ENCODE results near the gene LIAS. TPM values are rescaled to one million over a fixed set of nuclear protein-coding genes. Genes with fewer than 3 reads are reported as not detected.

LIAS gene
- total and polyA plus RNA-seq, 7 experiments from 2014 or later, result 12.5 to 27.8 (median 16.4) TPM

GRCh38 chr4:39442998-39443397, 15.9 kb upstream of the LIAS start:
- Histone ChIP-seq H3K4me3 (ENCODE audit: low read length) (no peak overlapping the region), H3K27ac (ENCODE audit: low read depth, low read length) (no peak overlapping the region), H3K4me1 (ENCODE audit: control insufficient read depth in 2 of 2, insufficient read depth in 2 of 2, low read length in 2 of 2) (peaks cover 0 to 3% of the 10 kb centered on the region in 2 donors), H3K36me3 (ENCODE audit: control insufficient read depth in 2 of 3, insufficient read depth in 3 of 3, low read length in 3 of 3) (no peaks in the 10 kb centered on the region), H3K27me3 (ENCODE audit: control insufficient read depth in 2 of 2, insufficient read depth in 2 of 2, low read length in 2 of 2) (no peaks in the 10 kb centered on the region), H3K9me3 (ENCODE audit: control insufficient read depth in 2 of 3, low read length in 3 of 3) (no peaks in the 10 kb centered on the region)
- Mint-ChIP-seq H3K4me3 (no peak overlapping the region), H3K27ac (no peak overlapping the region), H3K36me3 (no peaks in the 10 kb centered on the region), H3K4me1 (peaks cover 0 to 6% (median 4%) of the 10 kb centered on the region in 7 donors), H3K27me3 (peaks cover 0 to 11% (median 0%) of the 10 kb centered on the region in 5 donors), H3K9me3 (no peaks in the 10 kb centered on the region)
- DNase-seq (no peak), ATAC-seq (no peak)
- intact Hi-C loops (cut with micrococcal nuclease), result no loop called here
- ChIA-PET CTCF (interaction anchor here (1.1 kb wide), 1 partner anchor 10 kb away, joined by 4 read pairs; no protein-coding TSS in a partner anchor), POLR2A (no interaction called here)

- H3K9me3 ChIP-seq (ENCODE audit: control insufficient read depth in 2 of 3, low read length in 3 of 3), result no peaks in the 10 kb centered on the region
- no peak for DNase-seq
- CTCF ChIA-PET, result interaction anchor here (0.7 kb wide), 1 partner anchor 13 kb away, joined by 3 read pairs; no protein-coding TSS in a partner anchor
- no peak overlapping the region for H3K27ac ChIP-seq (ENCODE audit: low read depth, low read length)
- peaks cover 0 to 9% (median 6%) of the 10 kb centered on the region in 7 donors for H3K4me1 Mint-ChIP-seq
- H3K27me3 Mint-ChIP-seq, result no peaks in the 10 kb centered on the region
- POLR2A ChIA-PET, result interaction anchor here (0.9 to 1.8 kb wide), 4 partner anchors 11 to 192 kb away, joined by 3 to 8 read pairs (median 4); partner anchors contain the start of genes LIAS, RPL9 and SMIM14
- H3K27ac Mint-ChIP-seq, result no peak overlapping the region
- peaks cover 0 to 4% (median 0%) of the 10 kb centered on the region in 3 experiments for H3K36me3 ChIP-seq (ENCODE audit: control insufficient read depth in 2 of 3, insufficient read depth in 3 of 3, low read length in 3 of 3)
- H3K4me1 ChIP-seq (ENCODE audit: control insufficient read depth in 2 of 2, insufficient read depth in 2 of 2, low read length in 2 of 2), result peaks cover 0 to 3% of the 10 kb centered on the region in 2 donors
- intact Hi-C loops (cut with micrococcal nuclease), result no loop called here
- peak overlapping the region; percentile 26 for H3K4me3 ChIP-seq (ENCODE audit: low read length)
- peaks cover 0 to 7% (median 0%) of the 10 kb centered on the region in 5 donors for H3K36me3 Mint-ChIP-seq
- H3K9me3 Mint-ChIP-seq, result no peaks in the 10 kb centered on the region
- H3K4me3 Mint-ChIP-seq, result peak overlapping the region in 5 of 10 donors; percentile 67 to 79 (median 75)
- no peak for ATAC-seq
- H3K27me3 ChIP-seq (ENCODE audit: control insufficient read depth in 2 of 2, insufficient read depth in 2 of 2, low read length in 2 of 2), result no peaks in the 10 kb centered on the region
Measured at GRCh38 chr4:39446483-39446841, 12.4 kb upstream of the LIAS start.

GRCh38 chr4:39446842-39447573, 11.8 kb upstream of the LIAS start:
- ChIA-PET CTCF (interaction anchor here (0.6 to 0.7 kb wide), 2 partner anchors 13 to 574 kb away, joined by 3 read pairs; no protein-coding TSS in a partner anchor), POLR2A (interaction anchor here (0.7 to 1.8 kb wide), 4 partner anchors 10 to 191 kb away, joined by 3 to 8 read pairs (median 4); partner anchors contain the start of genes LIAS, RPL9, SMIM14 and UGDH)
- Mint-ChIP-seq H3K36me3 (peaks cover 0 to 11% (median 2%) of the 10 kb centered on the region in 5 donors), H3K4me1 (peaks cover 0 to 11% (median 6%) of the 10 kb centered on the region in 7 donors), H3K27me3 (no peaks in the 10 kb centered on the region), H3K27ac (peak overlapping the region in 3 of 9 donors; percentile 6 to 65 (median 38)), H3K4me3 (peak overlapping the region; percentile 48 to 81 (median 70)), H3K9me3 (no peaks in the 10 kb centered on the region)
- peaks cover 0 to 3% of the 10 kb centered on the region in 2 donors for H3K4me1 ChIP-seq (ENCODE audit: control insufficient read depth in 2 of 2, insufficient read depth in 2 of 2, low read length in 2 of 2)
- no peaks in the 10 kb centered on the region for H3K27me3 ChIP-seq (ENCODE audit: control insufficient read depth in 2 of 2, insufficient read depth in 2 of 2, low read length in 2 of 2)
- intact Hi-C loops (cut with micrococcal nuclease), result no loop called here
- peak overlapping the region; percentile 26 for H3K4me3 ChIP-seq (ENCODE audit: low read length)
- DNase-seq (peak in 6 of 9 donors; percentile 25 to 51 (median 40)), ATAC-seq (peak; percentile 90)
- H3K36me3 ChIP-seq (ENCODE audit: control insufficient read depth in 2 of 3, insufficient read depth in 3 of 3, low read length in 3 of 3), result peaks cover 0 to 9% (median 3%) of the 10 kb centered on the region in 3 experiments
- H3K9me3 ChIP-seq (ENCODE audit: control insufficient read depth in 2 of 3, low read length in 3 of 3), result no peaks in the 10 kb centered on the region
- no peak overlapping the region for H3K27ac ChIP-seq (ENCODE audit: low read depth, low read length)

GRCh38 chr4:39450618-39451017, 8.2 kb upstream of the LIAS start:
- CTCF ChIA-PET, result no interaction called here
- intact Hi-C loops (cut with micrococcal nuclease), result loop anchor here in 1 of 2 donors (10.0 kb wide), 1 partner anchor 854 kb away; no protein-coding TSS in a partner anchor
- H3K27me3 ChIP-seq (ENCODE audit: control insufficient read depth in 2 of 2, insufficient read depth in 2 of 2, low read length in 2 of 2), result no peaks in the 10 kb centered on the region
- peaks cover 12 to 44% (median 29%) of the 10 kb centered on the region in 3 experiments for H3K36me3 ChIP-seq (ENCODE audit: control insufficient read depth in 2 of 3, insufficient read depth in 3 of 3, low read length in 3 of 3)
- Mint-ChIP-seq H3K4me1 (peaks cover 0 to 33% (median 10%) of the 10 kb centered on the region in 7 donors), H3K27ac (peak overlapping the region in 4 of 9 donors; percentile 4 to 54 (median 28)), H3K27me3 (no peaks in the 10 kb centered on the region), H3K4me3 (no peak overlapping the region), H3K36me3 (peaks cover 4 to 40% (median 26%) of the 10 kb centered on the region in 5 donors), H3K9me3 (no peaks in the 10 kb centered on the region)
- ATAC-seq, result no peak
- H3K4me1 ChIP-seq (ENCODE audit: control insufficient read depth in 2 of 2, insufficient read depth in 2 of 2, low read length in 2 of 2), result peaks cover 0 to 3% of the 10 kb centered on the region in 2 donors
- no peaks in the 10 kb centered on the region for H3K9me3 ChIP-seq (ENCODE audit: control insufficient read depth in 2 of 3, low read length in 3 of 3)
- no peak for DNase-seq
- POLR2A ChIA-PET, result interaction anchor here (0.9 kb wide), 1 partner anchor 84 kb away, joined by 5 read pairs; no protein-coding TSS in a partner anchor
- no peak overlapping the region for H3K27ac ChIP-seq (ENCODE audit: low read depth, low read length)
- H3K4me3 ChIP-seq (ENCODE audit: low read length), result no peak overlapping the region

GRCh38 chr4:39451423-39452023, 7.3 kb upstream of the LIAS start:
- ATAC-seq (no peak), DNase-seq (no peak)
- Mint-ChIP-seq H3K4me3 (no peak overlapping the region), H3K36me3 (peaks cover 5 to 45% (median 27%) of the 10 kb centered on the region in 5 donors), H3K9me3 (no peaks in the 10 kb centered on the region), H3K27me3 (no peaks in the 10 kb centered on the region), H3K4me1 (peaks cover 2 to 38% (median 13%) of the 10 kb centered on the region in 7 donors), H3K27ac (peak overlapping the region in 4 of 9 donors; percentile 14 to 63 (median 32))
- intact Hi-C loops (cut with micrococcal nuclease), result loop anchor here in 1 of 2 donors (10.0 kb wide), 1 partner anchor 853 kb away; no protein-coding TSS in a partner anchor
- no peaks in the 10 kb centered on the region for H3K9me3 ChIP-seq (ENCODE audit: control insufficient read depth in 2 of 3, low read length in 3 of 3)
- H3K4me3 ChIP-seq (ENCODE audit: low read length), result no peak overlapping the region
- CTCF ChIA-PET, result interaction anchor here (0.7 kb wide), 1 partner anchor 22 kb away, joined by 5 read pairs; no protein-coding TSS in a partner anchor
- peaks cover 12 to 53% (median 38%) of the 10 kb centered on the region in 3 experiments for H3K36me3 ChIP-seq (ENCODE audit: control insufficient read depth in 2 of 3, insufficient read depth in 3 of 3, low read length in 3 of 3)
- no peaks in the 10 kb centered on the region for H3K27me3 ChIP-seq (ENCODE audit: control insufficient read depth in 2 of 2, insufficient read depth in 2 of 2, low read length in 2 of 2)
- POLR2A ChIA-PET, result interaction anchor here (0.9 kb wide), 1 partner anchor 84 kb away, joined by 5 read pairs; no protein-coding TSS in a partner anchor
- peaks cover 3 to 4% of the 10 kb centered on the region in 2 donors for H3K4me1 ChIP-seq (ENCODE audit: control insufficient read depth in 2 of 2, insufficient read depth in 2 of 2, low read length in 2 of 2)
- H3K27ac ChIP-seq (ENCODE audit: low read depth, low read length), result no peak overlapping the region

- no peak for DNase-seq
- Histone ChIP-seq H3K4me1 (ENCODE audit: control insufficient read depth in 2 of 2, insufficient read depth in 2 of 2, low read length in 2 of 2) (peaks cover 9 to 11% of the 10 kb centered on the region in 2 donors), H3K4me3 (ENCODE audit: low read length) (no peak overlapping the region), H3K27ac (ENCODE audit: low read depth, low read length) (no peak overlapping the region), H3K27me3 (ENCODE audit: control insufficient read depth in 2 of 2, insufficient read depth in 2 of 2, low read length in 2 of 2) (no peaks in the 10 kb centered on the region), H3K36me3 (ENCODE audit: control insufficient read depth in 2 of 3, insufficient read depth in 3 of 3, low read length in 3 of 3) (peaks cover 16 to 61% (median 46%) of the 10 kb centered on the region in 3 experiments), H3K9me3 (ENCODE audit: control insufficient read depth in 2 of 3, low read length in 3 of 3) (no peaks in the 10 kb centered on the region)
- Mint-ChIP-seq H3K27me3 (no peaks in the 10 kb centered on the region), H3K9me3 (no peaks in the 10 kb centered on the region), H3K27ac (peak overlapping the region in 7 of 9 donors; percentile 6 to 67 (median 33)), H3K4me3 (no peak overlapping the region), H3K4me1 (peaks cover 8 to 44% (median 21%) of the 10 kb centered on the region in 7 donors), H3K36me3 (peaks cover 9 to 53% (median 35%) of the 10 kb centered on the region in 5 donors)
- intact Hi-C loops (cut with micrococcal nuclease), result loop anchor here in 1 of 2 donors (10.0 kb wide), 1 partner anchor 852 kb away; no protein-coding TSS in a partner anchor
- CTCF ChIA-PET, result interaction anchor here (0.7 kb wide), 1 partner anchor 21 kb away, joined by 5 read pairs; no protein-coding TSS in a partner anchor
- POLR2A ChIA-PET, result interaction anchor here (0.5 to 0.9 kb wide), 3 partner anchors 24 to 266 kb away, joined by 3 read pairs; no protein-coding TSS in a partner anchor
- no peak for ATAC-seq
Measured at GRCh38 chr4:39452153-39452859, 6.5 kb upstream of the LIAS start.
